CD14-positive monocyte (primary cell): ENCODE results near the gene SASS6. TPM values are rescaled to one million over a fixed set of nuclear protein-coding genes. Genes with fewer than 3 reads are reported as not detected.

Source experiments
- DNase-seq, 3 donors: peaks; one replicate each; pipeline ENCODE4 v3.0.0-alpha.2; 2011 to 2022
- H2AFZ ChIP-seq: 2 replicates; pipeline ENCODE4 v1.6.0; 2012; ENCODE audit warnings: mild to moderate bottlenecking, low read depth, low read length, inconsistent platforms; ENCODE audit not compliant: insufficient read depth, poor library complexity, severe bottlenecking
- H3K27ac ChIP-seq, 2 donors: 1 replicate in 1 of 2; 2 replicates in 1 of 2; pipeline ENCODE4 v1.5.1; 2012 to 2013; ENCODE audit warnings: low read length in 2 of 2, control low read depth in 1 of 2, inconsistent platforms in 1 of 2, low read depth in 1 of 2, mild to moderate bottlenecking in 1 of 2
- H3K27me3 ChIP-seq, 2 donors: one replicate each; pipeline versions ENCODE4 v1.6.0 to v1.6.1; 2011 to 2013; ENCODE audit warnings: low read length in 2 of 2; ENCODE audit not compliant: control insufficient read depth in 2 of 2, insufficient read depth in 2 of 2
- H3K36me3 ChIP-seq, 2 donors: replicated peaks in 1 of 2; 1 replicate in 1 of 2; 2 replicates in 1 of 2; pipeline versions ENCODE4 v1.5.1 to v1.6.1; 2012 to 2013; ENCODE audit warnings: low read length in 2 of 2, control low read depth in 1 of 2, inconsistent platforms in 1 of 2, mild to moderate bottlenecking in 1 of 2; ENCODE audit not compliant: insufficient read depth in 2 of 2, control insufficient read depth in 1 of 2
- H3K4me1 ChIP-seq, 2 donors: 1 replicate in 1 of 2; 2 replicates in 1 of 2; pipeline versions ENCODE4 v1.5.1 to v1.6.1; 2012 to 2013; ENCODE audit warnings: low read length in 2 of 2, control low read depth in 1 of 2, inconsistent platforms in 1 of 2, mild to moderate bottlenecking in 1 of 2, moderate library complexity in 1 of 2; ENCODE audit not compliant: insufficient read depth in 2 of 2, control insufficient read depth in 1 of 2
- H3K4me2 ChIP-seq: replicated peaks from 2 replicates; pipeline ENCODE3; 2012; ENCODE audit warnings: low read length, moderate library complexity, mild to moderate bottlenecking; ENCODE audit not compliant: poor library complexity, severe bottlenecking; ENCODE audit errors: extremely low read depth
- H3K4me3 ChIP-seq, 3 experiments: fragments of 200-600 bp in 1 of 3; sonication (generic) in 1 of 3; replicated peaks in 1 of 3; 1 replicate in 2 of 3; 2 replicates in 1 of 3; pipeline ENCODE4 v1.5.1; 2011 to 2013; ENCODE audit warnings: low read length in 3 of 3, mild to moderate bottlenecking in 3 of 3, control low read depth in 2 of 3, low read depth in 2 of 3, inconsistent platforms in 1 of 3, moderate library complexity in 1 of 3
- H3K79me2 ChIP-seq: 2 replicates; pipeline ENCODE4 v1.6.0; 2012; ENCODE audit warnings: mild to moderate bottlenecking, control low read depth, inconsistent platforms, low read length, moderate library complexity; ENCODE audit not compliant: insufficient read depth
- H3K9ac ChIP-seq: 2 replicates; pipeline ENCODE4 v1.6.0; 2017; ENCODE audit warnings: low read length, mild to moderate bottlenecking; ENCODE audit not compliant: insufficient read depth, poor library complexity, severe bottlenecking
- H3K9me3 ChIP-seq, 2 donors: replicated peaks in 1 of 2; 1 replicate in 1 of 2; 2 replicates in 1 of 2; pipeline versions ENCODE4 v1.5.1 to v1.6.1; 2012 to 2013; ENCODE audit warnings: low read length in 2 of 2, control low read depth in 1 of 2; ENCODE audit not compliant: control insufficient read depth in 1 of 2, insufficient read depth in 1 of 2
- H4K20me1 ChIP-seq: 2 replicates; pipeline ENCODE4 v1.6.0; 2012; ENCODE audit warnings: mild to moderate bottlenecking, low read length, control low read depth, moderate library complexity; ENCODE audit not compliant: insufficient read depth
- H3K27ac Mint-ChIP-seq, 7 donors: one replicate each; pipeline ENCODE4 v1.8.0; 2020; ENCODE audit warnings: mild to moderate bottlenecking in 7 of 7, mixed read lengths in 7 of 7, moderate library complexity in 6 of 7, inconsistent platforms in 2 of 7
- H3K27me3 Mint-ChIP-seq, 3 donors: one replicate each; pipeline ENCODE4 v1.8.0; 2021 to 2022; ENCODE audit warnings: low read depth in 3 of 3, mild to moderate bottlenecking in 3 of 3, mixed read lengths in 3 of 3, moderate library complexity in 3 of 3, inconsistent platforms in 1 of 3
- H3K36me3 Mint-ChIP-seq, 2 donors: one replicate each; pipeline ENCODE4 v1.8.0; 2020; ENCODE audit warnings: mixed read lengths in 2 of 2, inconsistent platforms in 1 of 2, mild to moderate bottlenecking in 1 of 2
- H3K4me1 Mint-ChIP-seq: one replicate; pipeline ENCODE4 v1.8.0; 2020; ENCODE audit warnings: mild to moderate bottlenecking, mixed read lengths
- H3K4me3 Mint-ChIP-seq, 2 donors: one replicate each; pipeline ENCODE4 v1.8.0; 2020; ENCODE audit warnings: mild to moderate bottlenecking in 2 of 2, mixed read lengths in 2 of 2, moderate library complexity in 1 of 2
- H3K9me3 Mint-ChIP-seq, 7 donors: one replicate each; pipeline ENCODE4 v1.8.0; 2020 to 2022; ENCODE audit warnings: mixed read lengths in 7 of 7, mild to moderate bottlenecking in 6 of 7, moderate library complexity in 6 of 7, inconsistent platforms in 2 of 7
- WGBS: methylation state at CpG from one replicate; pipeline ENCODE4 v1.1.5; 2013; ENCODE audit warnings: missing lambda C conversion rate; ENCODE audit not compliant: insufficient coverage; 5-methylcytosine and 5-hydroxymethylcytosine counted together
- intact Hi-C, 2 donors: fragments of 100-400 bp; cut with micrococcal nuclease; formaldehyde crosslinking; loops; one replicate each; pipeline versions ENCODE4 v1.15.0 to v1.15.1; 2023
- polyA plus RNA-seq, 3 donors: library from polyadenylated mRNA; depleted of rRNA in 1 of 3; unstranded in 2 of 3; stranded (reverse) in 1 of 3; fragments of 300-500 nt in 2 of 3; fragments of >200 nt in 1 of 3; fragmentation: Illumina TruSeq in 2 of 3; gene quantifications; 1 replicate in 2 of 3; 2 replicates in 1 of 3; pipeline ENCODE4 v1.2.3, GENCODE V29; 2012 to 2021
- TF ChIP-seq, protein P1 (sequence below): fragments of 200-600 bp; IDR thresholded peaks from one replicate; pipeline ENCODE4 v1.8.0; 2022; ENCODE audit warnings: antibody characterized with exemption, mild to moderate bottlenecking

SASS6 gene
- polyA plus RNA-seq, 3 donors = 0.53 to 0.98 (median 0.93) TPM

DNA sequence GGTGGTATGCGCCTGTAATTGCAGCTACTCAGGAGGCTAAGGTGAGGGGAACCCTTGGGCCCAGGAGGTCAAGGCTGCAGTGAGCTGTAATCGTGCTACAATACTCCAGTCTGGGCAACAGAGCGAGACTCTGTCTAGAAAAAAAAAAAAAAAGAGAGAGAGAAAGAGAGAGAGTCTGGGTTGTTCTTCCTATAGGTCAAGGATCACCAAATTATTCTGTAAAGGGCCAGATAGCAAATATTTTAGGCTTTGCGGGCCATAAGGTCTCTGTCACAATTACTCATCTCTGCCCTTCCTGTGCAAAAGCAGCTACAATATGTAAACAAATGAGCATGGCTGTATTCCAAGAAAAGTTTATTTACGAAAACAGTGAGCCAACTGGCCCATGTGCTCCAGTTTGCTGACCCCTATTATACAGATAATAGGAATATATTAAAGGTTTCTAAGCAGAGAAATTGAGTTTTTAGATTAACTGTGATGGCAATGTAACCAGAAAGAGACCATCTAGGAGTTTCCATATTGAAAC lies 2.1 kb downstream of the SASS6 start:
- Histone ChIP-seq H3K4me2 (no peak overlapping the region), H4K20me1 (no peaks in the 10 kb centered on the region), H3K4me3 (no peak overlapping the region), H3K27me3 (no peaks in the 10 kb centered on the region), H3K27ac (no peak overlapping the region), H2AFZ (no peak overlapping the region), H3K79me2 (peaks cover 62% of the 10 kb centered on the region), H3K4me1 (peaks cover 14 to 22% of the 10 kb centered on the region in 2 donors), H3K9me3 (no peaks in the 10 kb centered on the region), H3K9ac (no peak overlapping the region), H3K36me3 (no peaks in the 10 kb centered on the region)
- intact Hi-C loops = loop anchor here (5.0 kb wide), 3 partner anchors 93 to 137 kb away; partner anchors contain the start of genes RTCA (in 2 of the 2) and DBT (in 1 of the 2)
- no peaks in the 10 kb centered on the region for H3K9me3 Mint-ChIP-seq
- no CpG with 5 or more reads among the region's 5 CpGs for WGBS
- no peaks in the 10 kb centered on the region for H3K27me3 Mint-ChIP-seq
- peaks cover 21% of the 10 kb centered on the region for H3K4me1 Mint-ChIP-seq
- H3K27ac Mint-ChIP-seq = no peak overlapping the region
- TF ChIP-seq, protein P1, sequence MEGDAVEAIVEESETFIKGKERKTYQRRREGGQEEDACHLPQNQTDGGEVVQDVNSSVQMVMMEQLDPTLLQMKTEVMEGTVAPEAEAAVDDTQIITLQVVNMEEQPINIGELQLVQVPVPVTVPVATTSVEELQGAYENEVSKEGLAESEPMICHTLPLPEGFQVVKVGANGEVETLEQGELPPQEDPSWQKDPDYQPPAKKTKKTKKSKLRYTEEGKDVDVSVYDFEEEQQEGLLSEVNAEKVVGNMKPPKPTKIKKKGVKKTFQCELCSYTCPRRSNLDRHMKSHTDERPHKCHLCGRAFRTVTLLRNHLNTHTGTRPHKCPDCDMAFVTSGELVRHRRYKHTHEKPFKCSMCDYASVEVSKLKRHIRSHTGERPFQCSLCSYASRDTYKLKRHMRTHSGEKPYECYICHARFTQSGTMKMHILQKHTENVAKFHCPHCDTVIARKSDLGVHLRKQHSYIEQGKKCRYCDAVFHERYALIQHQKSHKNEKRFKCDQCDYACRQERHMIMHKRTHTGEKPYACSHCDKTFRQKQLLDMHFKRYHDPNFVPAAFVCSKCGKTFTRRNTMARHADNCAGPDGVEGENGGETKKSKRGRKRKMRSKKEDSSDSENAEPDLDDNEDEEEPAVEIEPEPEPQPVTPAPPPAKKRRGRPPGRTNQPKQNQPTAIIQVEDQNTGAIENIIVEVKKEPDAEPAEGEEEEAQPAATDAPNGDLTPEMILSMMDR = no peak
- H3K4me3 Mint-ChIP-seq = no peak overlapping the region
- peaks cover 1 to 8% of the 10 kb centered on the region in 2 donors for H3K36me3 Mint-ChIP-seq
- DNase-seq = no peak

DNA sequence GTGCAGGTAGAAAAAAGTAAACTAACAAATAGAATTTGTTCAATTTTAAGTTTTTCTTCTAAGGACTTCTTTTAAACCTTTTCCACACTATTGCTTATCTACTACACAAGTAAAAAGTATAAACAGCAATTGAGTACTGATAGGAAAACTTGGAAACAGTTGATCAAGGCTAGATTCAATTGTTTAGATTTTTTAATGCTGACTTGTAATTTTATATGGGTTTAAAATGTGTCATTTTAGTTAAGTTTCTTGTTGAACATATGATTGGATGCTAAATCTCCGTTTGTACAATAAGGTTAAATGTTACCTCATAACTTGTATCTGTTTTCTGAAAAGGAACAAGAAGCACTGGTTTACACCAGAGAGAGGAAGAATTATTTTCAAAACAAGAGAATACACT lies 5.5 kb downstream of the SASS6 start:
- no CpG with 5 or more reads among the region's 1 CpG for WGBS
- no peak overlapping the region for H2AFZ ChIP-seq
- peaks cover 36% of the 10 kb centered on the region for H3K79me2 ChIP-seq
- H3K4me3 ChIP-seq = no peak overlapping the region
- H3K4me1 Mint-ChIP-seq = peaks cover 7% of the 10 kb centered on the region
- H3K27me3 Mint-ChIP-seq = no peaks in the 10 kb centered on the region
- TF ChIP-seq, protein P1 = no peak
- no peaks in the 10 kb centered on the region for H3K27me3 ChIP-seq
- peaks cover 12% of the 10 kb centered on the region in 2 donors for H3K36me3 Mint-ChIP-seq
- no peak overlapping the region for H3K4me3 Mint-ChIP-seq
- peaks cover 5 to 9% of the 10 kb centered on the region in 2 donors for H3K4me1 ChIP-seq
- no peak for DNase-seq
- no peaks in the 10 kb centered on the region for H3K9me3 Mint-ChIP-seq
- H4K20me1 ChIP-seq = no peaks in the 10 kb centered on the region
- peaks cover 0 to 12% of the 10 kb centered on the region in 2 donors for H3K36me3 ChIP-seq
- H3K9ac ChIP-seq = no peak overlapping the region
- H3K27ac Mint-ChIP-seq = no peak overlapping the region
- H3K4me2 ChIP-seq = no peak overlapping the region
- no peak overlapping the region for H3K27ac ChIP-seq
- intact Hi-C loops = no loop called here
- H3K9me3 ChIP-seq = no peaks in the 10 kb centered on the region
